Hepatocyte (in vitro differentiated cells): ENCODE data around the gene ATXN10. TPM values are rescaled to one million over a fixed set of nuclear protein-coding genes. Genes with fewer than 3 reads are reported as not detected.

Experiments
- DNase-seq: peaks from one replicate; pipeline ENCODE4 v3.0.0-alpha.2; 2016; ENCODE audit warnings: low spot score
- H2AFZ ChIP-seq: fragments of 200-600 bp; sonication (generic); 2 replicates; pipeline ENCODE4 v1.6.0; 2016; ENCODE audit warnings: antibody characterized with exemption, mild to moderate bottlenecking
- H3K27ac ChIP-seq: fragments of 200-600 bp; sonication (generic); 2 replicates; pipeline ENCODE4 v1.5.1; 2016; ENCODE audit warnings: mild to moderate bottlenecking
- H3K27me3 ChIP-seq: fragments of 200-600 bp; sonication (generic); 2 replicates; pipeline ENCODE4 v1.6.1; 2016
- H3K36me3 ChIP-seq: fragments of 200-600 bp; sonication (generic); replicated peaks from 2 replicates; pipeline ENCODE4 v1.5.1; 2016; ENCODE audit warnings: low read depth; ENCODE audit not compliant: insufficient read depth
- H3K4me1 ChIP-seq: fragments of 200-600 bp; sonication (generic); 2 replicates; pipeline ENCODE4 v1.5.1; 2016; ENCODE audit warnings: mild to moderate bottlenecking, moderate library complexity; ENCODE audit not compliant: insufficient read depth
- H3K4me2 ChIP-seq: fragments of 200-600 bp; sonication (generic); 2 replicates; pipeline ENCODE4 v1.6.0; 2016
- H3K4me3 ChIP-seq: fragments of 200-600 bp; sonication (generic); 2 replicates; pipeline ENCODE4 v1.5.1; 2016; ENCODE audit warnings: mild to moderate bottlenecking
- H3K79me2 ChIP-seq: fragments of 200-600 bp; sonication (generic); 2 replicates; pipeline ENCODE4 v1.6.0; 2017; ENCODE audit warnings: mild to moderate bottlenecking
- H3K9me2 ChIP-seq: fragments of 200-600 bp; sonication (generic); replicated peaks from 2 replicates; pipeline ENCODE4 v1.6.0; 2017; ENCODE audit warnings: mild to moderate bottlenecking; ENCODE audit not compliant: insufficient read depth
- H3K9me3 ChIP-seq: fragments of 200-600 bp; sonication (generic); 2 replicates; pipeline ENCODE4 v1.5.1; 2016; ENCODE audit warnings: low read depth, mild to moderate bottlenecking
- H4K20me1 ChIP-seq: fragments of 200-600 bp; sonication (generic); 2 replicates; pipeline ENCODE4 v1.6.0; 2016; ENCODE audit warnings: mild to moderate bottlenecking; ENCODE audit not compliant: insufficient read depth, poor library complexity, severe bottlenecking
- CTCF ChIP-seq: fragments of 200-600 bp; sonication (generic); IDR thresholded peaks from 2 replicates; pipeline ENCODE4 v1.5.1; 2016; ENCODE audit warnings: antibody characterized with exemption, mild to moderate bottlenecking; ENCODE audit not compliant: poor library complexity
- EZH2 ChIP-seq: fragments of 200-600 bp; sonication (generic); IDR thresholded peaks from 2 replicates; pipeline ENCODE4 v1.6.1; 2016; ENCODE audit warnings: antibody characterized with exemption, mild to moderate bottlenecking, borderline replicate concordance
- EZH2phosphoT487 ChIP-seq: fragments of 200-600 bp; sonication (generic); IDR thresholded peaks from one replicate; pipeline ENCODE4 v1.6.1; 2018; ENCODE audit warnings: antibody characterized with exemption, mild to moderate bottlenecking, low read depth, moderate library complexity; ENCODE audit not compliant: unreplicated experiment, severe bottlenecking
- WGBS: methylation state at CpG from one replicate; pipeline ENCODE4 v1.1.6; 2016; ENCODE audit warnings: low lambda C conversion rate; ENCODE audit errors: missing lambda C conversion rate; 5-methylcytosine and 5-hydroxymethylcytosine counted together
- polyA plus RNA-seq: library from polyadenylated mRNA; unstranded; fragments of >200 nt; fragmentation: Nextera tagmentation; extraction: Ambion mirVana; gene quantifications from 2 replicates; pipeline ENCODE4 v1.2.1, GENCODE V29; 2016
- total RNA-seq: library from RNA; depleted of rRNA; stranded (reverse); fragments of >200 nt; gene quantifications from 2 replicates; pipeline ENCODE4 v1.2.3, GENCODE V29; 2014

ATXN10 gene
- total and polyA plus RNA-seq, 2 experiments from 2014 or later = 141 to 186 TPM

DNA sequence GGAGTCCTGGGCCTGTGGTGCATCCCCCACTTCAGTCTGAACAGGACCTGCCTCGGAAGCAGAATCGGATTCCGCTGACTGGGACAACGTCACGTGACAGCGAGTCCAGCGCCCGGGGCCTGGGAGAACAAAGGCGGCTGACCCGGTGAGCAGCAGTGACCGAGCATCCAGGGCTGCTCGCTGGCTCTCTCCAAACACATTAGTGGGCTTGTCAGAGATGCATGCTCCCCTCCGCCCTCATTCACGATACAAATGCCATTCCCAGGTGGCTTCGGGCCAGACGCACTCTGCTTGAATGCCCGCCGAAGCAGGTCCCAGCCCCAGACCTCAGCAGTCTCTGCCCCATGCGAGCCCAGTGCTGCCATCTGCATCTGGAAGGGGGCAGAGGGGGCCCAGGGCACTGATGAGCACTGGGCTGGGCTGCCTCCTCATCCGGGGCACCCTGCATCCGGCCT, 214.3 kb downstream of the ATXN10 start:
- no peak for TF ChIP-seq CTCF
- no peak for TF ChIP-seq EZH2
- no peak for TF ChIP-seq EZH2phosphoT487
- Histone ChIP-seq H2AFZ (no peak overlapping the region), H3K36me3 (no peaks in the 10 kb centered on the region), H3K27ac (no peak overlapping the region), H3K9me3 (no peaks in the 10 kb centered on the region), H4K20me1 (no peaks in the 10 kb centered on the region), H3K9me2 (no peaks in the 10 kb centered on the region), H3K27me3 (no peaks in the 10 kb centered on the region), H3K79me2 (no peaks in the 10 kb centered on the region), H3K4me3 (no peak overlapping the region), H3K4me2 (no peak overlapping the region), H3K4me1 (no peaks in the 10 kb centered on the region)
- WGBS = 82% methylated on average over 20 of the region's 21 CpGs
- DNase-seq = no peak

DNA sequence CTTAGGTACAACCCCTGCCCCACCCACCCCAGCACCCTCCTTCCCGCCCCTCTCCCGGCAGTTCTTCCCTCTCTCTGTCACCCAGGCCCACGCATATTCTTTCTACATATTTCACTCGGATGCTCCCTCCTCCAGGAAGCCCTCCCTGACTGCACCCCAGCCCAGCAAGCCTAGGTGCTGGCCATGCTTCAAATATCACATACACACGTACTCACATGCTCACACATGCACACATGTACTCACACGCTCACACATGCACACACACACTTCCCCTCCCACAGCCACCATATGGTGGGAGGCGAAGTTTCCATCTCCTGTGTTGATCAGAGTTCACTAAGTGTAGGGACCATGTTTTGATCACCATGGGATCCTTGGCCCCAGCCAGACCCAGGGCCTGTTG, 214.9 kb downstream of the ATXN10 start:
- H3K36me3 ChIP-seq = no peaks in the 10 kb centered on the region
- H2AFZ ChIP-seq = no peak overlapping the region
- H3K27ac ChIP-seq = no peak overlapping the region
- no peak overlapping the region for H3K4me2 ChIP-seq
- H3K27me3 ChIP-seq = no peaks in the 10 kb centered on the region
- TF ChIP-seq EZH2phosphoT487 = no peak
- no peak for TF ChIP-seq EZH2
- TF ChIP-seq CTCF = no peak
- H3K4me3 ChIP-seq = no peak overlapping the region
- H3K4me1 ChIP-seq = no peaks in the 10 kb centered on the region
- H3K9me2 ChIP-seq = no peaks in the 10 kb centered on the region
- WGBS = 93% methylated on average over 5 of the region's 7 CpGs
- no peaks in the 10 kb centered on the region for H3K79me2 ChIP-seq
- H4K20me1 ChIP-seq = no peaks in the 10 kb centered on the region
- no peak for DNase-seq
- no peaks in the 10 kb centered on the region for H3K9me3 ChIP-seq

GRCh38 chr22:45887202-45888131, 215.8 kb downstream of the ATXN10 start:
- Histone ChIP-seq H3K9me3 (no peaks in the 10 kb centered on the region), H3K27me3 (no peaks in the 10 kb centered on the region), H3K4me1 (no peaks in the 10 kb centered on the region), H2AFZ (no peak overlapping the region), H3K4me3 (no peak overlapping the region), H3K79me2 (no peaks in the 10 kb centered on the region), H3K9me2 (no peaks in the 10 kb centered on the region), H3K4me2 (no peak overlapping the region), H3K27ac (no peak overlapping the region), H4K20me1 (no peaks in the 10 kb centered on the region), H3K36me3 (no peaks in the 10 kb centered on the region)
- DNase-seq = no peak
- TF ChIP-seq EZH2phosphoT487 (no peak), EZH2 (no peak), CTCF (no peak)
- WGBS = 94% methylated on average over 22 of the region's 22 CpGs
